ENCODE data around the gene MBNL2. TPM values are rescaled to one million over a fixed set of nuclear protein-coding genes. Genes with fewer than 3 reads are reported as not detected.

MBNL2 gene
- total and polyA plus RNA-seq, 2 of the 13 experiments (the other 11 are each of a cell fraction or from before 2014, with no cell fraction given) = 30.8 to 59.0 TPM

GRCh38 chr13:97243915-97244781 is 22.0 kb downstream of the MBNL2 start (continued):
- TF ChIP-seq PRDM10 (CRISPR knock-in tag; IDR thresholded peaks at IDR 0.05; ENCODE audit: low read depth) (no peak), SMYD3 (CRISPR knock-in tag; IDR thresholded peaks at IDR 0.05) (no peak), BCL6 (CRISPR knock-in tag; IDR thresholded peaks at IDR 0.05) (peak; percentile 80), ZNF567 (CRISPR knock-in tag; IDR thresholded peaks at IDR 0.05; ENCODE audit: borderline replicate concordance) (no peak), SRF (IDR thresholded peaks at IDR 0.05; ENCODE audit: low read depth, low read length) (no peak), ZFP37 (CRISPR knock-in tag; IDR thresholded peaks at IDR 0.05; ENCODE audit: borderline replicate concordance) (no peak), ELF1 (CRISPR knock-in tag; IDR thresholded peaks at IDR 0.05) (no peak), ZNF720 (CRISPR knock-in tag; IDR thresholded peaks at IDR 0.05) (no peak), GATA4 (IDR thresholded peaks at IDR 0.05; ENCODE audit: borderline replicate concordance, low read depth) (peak; percentile 61; the same call in 1 of the 2 replicates), ZNF614 (CRISPR knock-in tag; IDR thresholded peaks at IDR 0.05; ENCODE audit: borderline replicate concordance) (peak; percentile 39; the same call in 1 of the 2 replicates), HHEX (CRISPR knock-in tag; IDR thresholded peaks at IDR 0.05) (peak; percentile 27; the same call in 1 of the 2 replicates), ZMYM4 (CRISPR knock-in tag; IDR thresholded peaks at IDR 0.05) (0 out of 2 replicates have a peak, but pooled peaks have one; percentile 18), TBX2 (CRISPR knock-in tag; IDR thresholded peaks at IDR 0.05; ENCODE audit: borderline replicate concordance) (peak; percentile 44; the same call in 1 of the 2 replicates), NCOA2 (CRISPR knock-in tag; IDR thresholded peaks at IDR 0.05) (peak; percentile 66), AHDC1 (CRISPR knock-in tag; IDR thresholded peaks at IDR 0.05; ENCODE audit: borderline replicate concordance) (0 out of 2 replicates have a peak, but pooled peaks have one; percentile 58), ZBTB7B (CRISPR knock-in tag; IDR thresholded peaks at IDR 0.05) (peak; percentile 22; the same call in 1 of the 2 replicates), ZNF383 (CRISPR knock-in tag; IDR thresholded peaks at IDR 0.05; ENCODE audit: borderline replicate concordance) (no peak), ZNF777 (CRISPR knock-in tag; IDR thresholded peaks at IDR 0.05) (no peak), HDAC1 (CRISPR knock-in tag; IDR thresholded peaks at IDR 0.05) (peak; percentile 48), SOX5 (CRISPR knock-in tag; IDR thresholded peaks at IDR 0.05; ENCODE audit: borderline replicate concordance) (peak; percentile 96), JUN (CRISPR knock-in tag; IDR thresholded peaks at IDR 0.05) (no peak), SAP130 (CRISPR knock-in tag; IDR thresholded peaks at IDR 0.05; ENCODE audit: low read depth) (peak; percentile 58)
